CD4-positive, alpha-beta T cell treated with Interleukin-1 beta for 1 hour (primary cell): ENCODE measurements around the gene ACHE.

Source experiments
- DNase-seq, 2 donors: peaks; one replicate each; pipeline ENCODE4 v3.0.0-alpha.2; 2020 to 2022

Gene ACHE

GRCh38 chr7:100896732-100897608 lies 1.3 kb upstream of the ACHE start:
- DNase-seq: peak; percentile 58 to 72

- DNase-seq: peak; percentile 52 to 55
Observed at GRCh38 chr7:100895956-100896731, 456 bp upstream of the ACHE start.

- peak; percentile 49 to 58 for DNase-seq
Observed at GRCh38 chr7:100894860-100895700, 608 bp downstream of the ACHE start.

GRCh38 chr7:100893910-100894721 lies 1.6 kb downstream of the ACHE start:
- DNase-seq: no peak

- no peak for DNase-seq
Observed at GRCh38 chr7:100893318-100893895, 2.3 kb downstream of the ACHE start.

- no peak for DNase-seq
Observed at GRCh38 chr7:100892364-100893317, 3.0 kb downstream of the ACHE start.

- DNase-seq: no peak
Observed at GRCh38 chr7:100891568-100892247, 4.0 kb downstream of the ACHE start.

- DNase-seq: no peak
Observed at GRCh38 chr7:100890653-100891567, 4.8 kb downstream of the ACHE start.

GRCh38 chr7:100888988-100889750 lies 6.5 kb downstream of the ACHE start, which contains the start of gene UFSP1:
TSS of gene UFSP1 (minus strand) at chr7:100889715. CDS start at chr7:100889271, 444 bp downstream.
- no peak for DNase-seq

- DNase-seq: no peak
Observed at GRCh38 chr7:100888291-100888987, 7.2 kb downstream of the ACHE start.

GRCh38 chr7:100887516-100888290 lies 8.0 kb downstream of the ACHE start:
- DNase-seq: peak; percentile 74 to 80

GRCh38 chr7:100886936-100887515 lies 8.7 kb downstream of the ACHE start:
- DNase-seq: peak in 1 of 2 donors; percentile 35

GRCh38 chr7:100886142-100886935 lies 9.3 kb downstream of the ACHE start:
- no peak for DNase-seq

- no peak for DNase-seq
Observed at GRCh38 chr7:100885440-100886141, 10.1 kb downstream of the ACHE start.
